GM12874 (cell line): ENCODE results near the gene CTNNB1.

Experiments
- TF ChIP-seq, protein P1 (sequence below): IDR thresholded peaks from 2 replicates; pipeline ENCODE4 v1.5.1; 2011; ENCODE audit warnings: low read depth, mild to moderate bottlenecking, control low read depth, low read length, moderate library complexity; ENCODE audit not compliant: insufficient read depth

Gene CTNNB1

GRCh38 chr3:41277790-41278465, 78.6 kb downstream of the CTNNB1 start:
- TF ChIP-seq, protein P1, sequence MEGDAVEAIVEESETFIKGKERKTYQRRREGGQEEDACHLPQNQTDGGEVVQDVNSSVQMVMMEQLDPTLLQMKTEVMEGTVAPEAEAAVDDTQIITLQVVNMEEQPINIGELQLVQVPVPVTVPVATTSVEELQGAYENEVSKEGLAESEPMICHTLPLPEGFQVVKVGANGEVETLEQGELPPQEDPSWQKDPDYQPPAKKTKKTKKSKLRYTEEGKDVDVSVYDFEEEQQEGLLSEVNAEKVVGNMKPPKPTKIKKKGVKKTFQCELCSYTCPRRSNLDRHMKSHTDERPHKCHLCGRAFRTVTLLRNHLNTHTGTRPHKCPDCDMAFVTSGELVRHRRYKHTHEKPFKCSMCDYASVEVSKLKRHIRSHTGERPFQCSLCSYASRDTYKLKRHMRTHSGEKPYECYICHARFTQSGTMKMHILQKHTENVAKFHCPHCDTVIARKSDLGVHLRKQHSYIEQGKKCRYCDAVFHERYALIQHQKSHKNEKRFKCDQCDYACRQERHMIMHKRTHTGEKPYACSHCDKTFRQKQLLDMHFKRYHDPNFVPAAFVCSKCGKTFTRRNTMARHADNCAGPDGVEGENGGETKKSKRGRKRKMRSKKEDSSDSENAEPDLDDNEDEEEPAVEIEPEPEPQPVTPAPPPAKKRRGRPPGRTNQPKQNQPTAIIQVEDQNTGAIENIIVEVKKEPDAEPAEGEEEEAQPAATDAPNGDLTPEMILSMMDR = no peak

DNA sequence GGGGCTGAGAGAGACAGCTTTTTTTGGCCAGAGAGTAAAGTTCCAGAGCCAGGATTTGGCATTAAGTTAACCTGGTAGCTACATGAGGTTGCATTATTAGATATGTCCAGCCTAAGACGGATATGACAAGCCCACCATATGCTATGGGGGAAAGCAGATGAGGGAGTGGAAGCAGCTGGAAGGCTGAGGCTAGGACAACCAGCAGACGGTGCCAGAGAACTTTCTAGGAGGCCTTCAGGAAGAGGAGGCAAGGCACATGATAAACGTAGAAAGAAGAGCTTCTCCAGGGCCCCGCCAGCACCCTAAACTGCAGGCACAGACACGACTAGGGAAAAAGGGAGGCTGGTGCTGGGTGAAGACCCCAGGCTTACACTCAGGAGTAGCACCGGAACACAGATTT, 87.0 kb downstream of the CTNNB1 start:
- TF ChIP-seq, protein P1 = no peak

DNA sequence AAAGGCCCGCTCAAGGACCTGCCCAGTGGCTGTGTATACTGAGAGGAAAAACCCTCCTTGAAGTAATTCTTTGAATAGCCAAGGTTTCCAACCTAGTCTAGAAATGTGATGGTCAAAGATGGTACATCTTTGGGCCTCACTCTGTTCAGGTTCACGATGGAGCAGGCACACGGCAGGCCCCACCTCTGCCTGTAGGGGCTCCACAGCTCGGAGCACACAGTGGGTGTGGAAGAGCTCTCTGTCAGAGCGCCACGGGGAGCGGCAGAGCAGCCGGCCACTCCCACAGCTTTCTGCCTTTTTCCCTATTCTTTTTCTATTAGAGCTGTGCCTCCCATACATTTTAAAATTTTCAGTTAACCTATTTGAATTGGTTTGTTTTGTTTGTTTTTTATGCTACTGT, 89.5 kb downstream of the CTNNB1 start:
- TF ChIP-seq, protein P1 = no peak
